ENCODE measurements around the gene SLC26A4. TPM values are rescaled to one million over a fixed set of nuclear protein-coding genes. Genes with fewer than 3 reads are reported as not detected.
A peak's percentile ranks its signal among the peaks of the same experiment; 100 is the strongest.

SLC26A4 gene
- total RNA-seq, 1 donor from 2014 or later, result 0.12 TPM

GRCh38 chr7:107693396-107693795 lies 32.8 kb downstream of the SLC26A4 start:
- DNase-seq (ENCODE audit: low read depth, low spot score), result no peak
- Mint-ChIP-seq H3K4me3 (no peak overlapping the region), H3K27me3 (ENCODE audit: low read depth) (no peaks in the 10 kb centered on the region), H3K27ac (ENCODE audit: unreplicated experiment) (no peak overlapping the region), H3K36me3 (ENCODE audit: low read depth) (no peaks in the 10 kb centered on the region), H3K4me1 (peaks cover 36% of the 10 kb centered on the region), H3K9me3 (no peaks in the 10 kb centered on the region)
- TF ChIP-seq CTCF (conservative IDR thresholded peaks at IDR 0.05), result no peak

- Mint-ChIP-seq H3K4me1 (peaks cover 36% of the 10 kb centered on the region), H3K36me3 (ENCODE audit: low read depth) (no peaks in the 10 kb centered on the region), H3K4me3 (no peak overlapping the region), H3K27me3 (ENCODE audit: low read depth) (no peaks in the 10 kb centered on the region), H3K27ac (ENCODE audit: unreplicated experiment) (no peak overlapping the region), H3K9me3 (no peaks in the 10 kb centered on the region)
- DNase-seq (ENCODE audit: low read depth, low spot score), result no peak
- TF ChIP-seq CTCF (conservative IDR thresholded peaks at IDR 0.05), result no peak
These were observed 33.8 kb downstream of the SLC26A4 start for GRCh38 chr7:107694386-107694785.

- H3K4me3 Mint-ChIP-seq, result no peak overlapping the region
- H3K36me3 Mint-ChIP-seq (ENCODE audit: low read depth), result no peaks in the 10 kb centered on the region
- no peak for TF ChIP-seq CTCF (conservative IDR thresholded peaks at IDR 0.05)
- no peak for DNase-seq (ENCODE audit: low read depth, low spot score)
- H3K27ac Mint-ChIP-seq (ENCODE audit: unreplicated experiment), result no peak overlapping the region
- H3K27me3 Mint-ChIP-seq (ENCODE audit: low read depth), result no peaks in the 10 kb centered on the region
- H3K4me1 Mint-ChIP-seq, result peaks cover 49% of the 10 kb centered on the region
- H3K9me3 Mint-ChIP-seq, result no peaks in the 10 kb centered on the region
These were observed 35.8 kb downstream of the SLC26A4 start for GRCh38 chr7:107696330-107696946.

- TF ChIP-seq CTCF (conservative IDR thresholded peaks at IDR 0.05), result no peak
- no peaks in the 10 kb centered on the region for H3K9me3 Mint-ChIP-seq
- no peaks in the 10 kb centered on the region for H3K27me3 Mint-ChIP-seq (ENCODE audit: low read depth)
- H3K4me3 Mint-ChIP-seq, result no peak overlapping the region
- peak overlapping the region; percentile 16 for H3K27ac Mint-ChIP-seq (ENCODE audit: unreplicated experiment)
- DNase-seq (ENCODE audit: low read depth, low spot score), result no peak
- H3K36me3 Mint-ChIP-seq (ENCODE audit: low read depth), result no peaks in the 10 kb centered on the region
- peaks cover 55% of the 10 kb centered on the region for H3K4me1 Mint-ChIP-seq
These were observed 36.9 kb downstream of the SLC26A4 start for GRCh38 chr7:107697321-107698049.

- TF ChIP-seq CTCF (conservative IDR thresholded peaks at IDR 0.05), result no peak
- Mint-ChIP-seq H3K4me1 (peaks cover 33% of the 10 kb centered on the region), H3K27me3 (ENCODE audit: low read depth) (no peaks in the 10 kb centered on the region), H3K9me3 (no peaks in the 10 kb centered on the region), H3K27ac (ENCODE audit: unreplicated experiment) (no peak overlapping the region), H3K36me3 (ENCODE audit: low read depth) (no peaks in the 10 kb centered on the region), H3K4me3 (no peak overlapping the region)
- no peak for DNase-seq (ENCODE audit: low read depth, low spot score)
These were observed 39.9 kb downstream of the SLC26A4 start for GRCh38 chr7:107700570-107700969.

Measured in neural crest cell (in vitro differentiated cells).